Measurements from ENCODE around the gene KIAA1549.
A peak's percentile ranks its signal among the peaks of the same experiment; 100 is the strongest.

KIAA1549 gene

DNA sequence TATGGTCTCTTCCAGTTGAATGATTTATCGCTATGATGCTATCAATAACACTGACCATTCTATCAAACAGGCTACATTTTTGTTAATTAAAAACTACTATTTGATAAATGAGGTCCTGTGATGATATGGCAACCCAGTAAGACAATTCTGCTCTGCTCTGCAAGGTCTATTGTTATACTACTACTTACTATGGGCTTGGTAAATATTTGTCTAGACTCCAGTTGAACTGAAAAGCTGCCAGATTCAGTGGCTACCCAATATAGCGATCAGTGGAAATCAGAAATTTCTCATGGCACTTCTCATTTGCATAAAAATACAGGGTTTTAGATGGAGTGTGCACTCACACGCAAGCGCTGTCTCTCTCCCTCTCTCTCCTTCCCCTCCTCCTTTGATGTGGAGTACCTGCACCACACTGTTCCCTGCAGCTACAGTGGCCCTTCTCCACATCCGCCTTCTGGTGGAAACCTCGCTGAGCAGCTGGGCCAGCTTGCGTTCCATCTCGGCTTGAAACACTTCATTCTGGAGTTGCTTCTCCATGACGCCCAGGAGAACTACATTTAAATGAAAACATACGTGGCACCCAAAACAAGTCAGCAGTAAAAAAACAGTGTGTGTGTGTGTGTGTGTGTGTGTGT, 77.9 kb downstream of the KIAA1549 start:
- no peak for DNase-seq

DNA sequence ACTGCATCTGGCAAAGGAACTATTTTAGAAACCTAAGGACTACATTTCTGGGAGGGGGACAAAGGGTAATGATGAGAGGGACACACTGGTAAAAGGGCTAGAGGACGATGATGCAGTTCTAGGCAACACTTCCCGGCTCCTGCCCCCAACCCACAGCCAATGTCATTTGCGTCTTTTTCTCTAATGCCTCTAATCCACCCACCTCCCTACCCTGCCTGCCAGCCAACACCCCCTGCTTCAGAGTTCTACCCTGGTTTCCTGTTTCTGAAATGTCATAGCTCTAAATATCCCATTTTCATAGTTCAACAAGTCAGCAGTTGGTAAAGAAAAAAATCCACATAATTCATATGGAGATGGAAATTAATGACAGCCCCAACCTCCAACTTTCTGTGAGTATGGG, 79.0 kb downstream of the KIAA1549 start:
- no peak for DNase-seq

- DNase-seq: peak; percentile 70
These were observed 81.0 kb downstream of the KIAA1549 start for GRCh38 chr7:138900035-138900828.

- no peak for DNase-seq
These were observed 82.4 kb downstream of the KIAA1549 start for GRCh38 chr7:138898802-138899201.

DNA sequence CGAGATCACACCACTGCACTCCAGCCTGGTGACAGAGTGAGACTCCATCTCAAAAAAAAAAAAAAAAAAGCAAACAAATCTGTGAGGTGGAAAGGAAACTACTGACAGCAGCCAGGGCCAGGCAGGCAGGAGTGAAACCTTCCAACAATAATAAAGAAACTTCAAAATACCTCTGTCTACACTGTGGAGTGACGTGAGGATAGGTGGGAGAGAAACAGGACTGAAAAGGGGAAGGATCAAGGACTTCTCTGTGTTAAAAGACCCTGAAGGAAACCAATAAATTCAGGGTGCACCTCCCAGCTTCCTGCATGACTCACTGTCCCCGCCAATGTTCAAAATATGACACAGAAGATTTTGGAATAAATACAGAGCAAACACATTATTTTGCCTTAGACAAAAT, 82.9 kb downstream of the KIAA1549 start:
- DNase-seq: no peak

GRCh38 chr7:138895679-138896078, 85.5 kb downstream of the KIAA1549 start:
- DNase-seq: no peak

DNA sequence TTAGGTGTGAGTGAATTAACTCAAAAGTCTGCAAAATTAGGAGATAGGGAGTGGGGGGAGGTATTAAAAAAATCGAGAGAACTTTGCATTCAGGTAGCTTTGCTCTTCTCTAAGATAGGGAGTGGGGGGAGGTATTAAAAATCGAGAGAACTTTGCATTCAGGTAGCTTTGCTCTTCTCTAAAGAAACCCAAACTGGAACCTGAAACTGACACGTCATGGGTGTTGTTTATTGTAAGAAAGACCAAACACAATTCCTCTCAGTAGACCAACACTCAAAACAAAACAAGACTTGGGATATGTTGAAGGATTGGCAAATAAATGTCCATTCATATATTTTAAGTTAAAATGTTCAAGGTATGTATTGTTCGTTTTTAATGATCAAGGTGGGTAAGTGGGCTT, 87.9 kb downstream of the KIAA1549 start:
- DNase-seq: no peak

DNA sequence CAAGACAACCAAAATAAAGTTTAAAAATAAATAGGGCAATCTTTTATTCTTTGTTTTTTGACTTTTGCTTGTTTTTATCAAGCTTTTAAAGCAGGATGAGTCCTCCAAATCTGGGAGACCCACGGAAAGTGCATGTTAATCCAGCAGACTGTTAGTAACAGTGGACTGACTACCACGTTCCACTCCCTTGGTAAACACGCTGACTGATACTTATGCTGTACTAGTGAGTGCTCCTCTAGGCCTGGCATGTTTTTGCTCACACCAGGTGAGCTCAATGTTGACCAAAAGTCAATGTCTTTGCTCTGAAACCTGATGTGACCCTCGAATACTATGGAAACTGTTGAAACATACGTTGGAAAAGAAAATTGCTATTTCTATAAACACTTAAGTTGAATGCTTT, 88.4 kb downstream of the KIAA1549 start:
- DNase-seq: no peak

- no peak for DNase-seq
These were observed 89.1 kb downstream of the KIAA1549 start for GRCh38 chr7:138892006-138892630.

DNA sequence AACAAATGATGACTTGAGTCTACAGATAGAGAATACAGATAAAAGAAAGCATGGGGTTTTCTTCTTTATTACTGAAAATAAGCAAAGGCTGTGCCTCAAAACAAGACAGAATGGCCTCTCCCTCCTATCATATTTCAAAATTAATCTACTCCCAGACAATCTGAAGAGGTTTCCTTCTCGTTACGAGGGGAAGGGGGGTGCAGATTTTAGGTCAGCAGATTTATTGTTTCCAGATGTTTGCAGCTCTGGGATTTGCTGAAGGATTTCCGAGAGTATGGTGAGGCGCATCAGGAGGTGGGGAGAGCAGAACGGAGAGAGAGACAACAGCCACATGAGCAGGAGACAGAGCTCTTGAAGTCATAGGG, 89.8 kb downstream of the KIAA1549 start:
- peak; percentile 80 for DNase-seq

DNA sequence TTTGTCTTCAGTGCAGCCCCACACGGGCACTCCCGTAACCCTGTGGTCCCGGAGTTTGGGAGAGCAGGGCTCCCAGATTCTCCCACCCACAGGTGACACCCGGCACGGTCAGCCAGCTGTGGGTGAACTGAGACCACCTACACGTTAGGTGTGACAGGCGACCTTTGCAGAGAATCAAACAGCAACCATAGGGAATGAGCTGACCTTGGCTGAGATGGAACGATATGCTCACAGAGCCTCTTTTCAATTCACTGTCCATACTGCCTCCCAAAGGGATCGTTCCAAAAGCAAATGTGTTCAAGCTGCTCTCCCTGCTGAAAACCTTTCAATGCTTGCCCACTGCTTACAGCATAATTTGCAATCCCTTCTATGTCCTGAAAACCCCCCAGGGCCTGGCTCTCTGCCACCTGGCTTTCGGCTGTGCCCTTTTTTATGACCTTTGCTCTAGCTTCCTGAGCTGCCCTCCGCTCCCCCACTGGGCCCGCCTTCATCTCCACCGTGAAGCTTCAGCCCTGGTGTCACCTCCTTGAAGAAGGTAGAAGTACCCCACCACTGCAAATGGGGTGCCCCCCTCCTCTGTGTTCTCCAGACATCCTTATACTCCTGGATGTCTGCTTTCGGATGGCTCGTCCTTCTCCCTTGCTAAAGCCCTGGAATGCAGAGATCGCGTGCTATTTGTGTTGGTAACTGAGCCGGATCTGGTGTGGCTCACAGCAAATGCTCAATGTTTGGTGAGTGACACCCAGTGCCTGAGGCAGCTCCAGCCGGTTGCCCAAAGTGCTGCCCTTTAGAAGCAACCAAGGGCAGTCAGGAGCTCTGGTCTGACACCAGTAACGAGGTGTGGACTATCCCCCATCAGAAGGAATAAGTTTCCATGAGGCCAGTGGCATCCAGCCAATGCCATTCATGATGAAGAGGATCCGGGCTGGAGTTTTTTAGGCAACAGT, 90.4 kb downstream of the KIAA1549 start:
- DNase-seq: peak; percentile 80

DNA sequence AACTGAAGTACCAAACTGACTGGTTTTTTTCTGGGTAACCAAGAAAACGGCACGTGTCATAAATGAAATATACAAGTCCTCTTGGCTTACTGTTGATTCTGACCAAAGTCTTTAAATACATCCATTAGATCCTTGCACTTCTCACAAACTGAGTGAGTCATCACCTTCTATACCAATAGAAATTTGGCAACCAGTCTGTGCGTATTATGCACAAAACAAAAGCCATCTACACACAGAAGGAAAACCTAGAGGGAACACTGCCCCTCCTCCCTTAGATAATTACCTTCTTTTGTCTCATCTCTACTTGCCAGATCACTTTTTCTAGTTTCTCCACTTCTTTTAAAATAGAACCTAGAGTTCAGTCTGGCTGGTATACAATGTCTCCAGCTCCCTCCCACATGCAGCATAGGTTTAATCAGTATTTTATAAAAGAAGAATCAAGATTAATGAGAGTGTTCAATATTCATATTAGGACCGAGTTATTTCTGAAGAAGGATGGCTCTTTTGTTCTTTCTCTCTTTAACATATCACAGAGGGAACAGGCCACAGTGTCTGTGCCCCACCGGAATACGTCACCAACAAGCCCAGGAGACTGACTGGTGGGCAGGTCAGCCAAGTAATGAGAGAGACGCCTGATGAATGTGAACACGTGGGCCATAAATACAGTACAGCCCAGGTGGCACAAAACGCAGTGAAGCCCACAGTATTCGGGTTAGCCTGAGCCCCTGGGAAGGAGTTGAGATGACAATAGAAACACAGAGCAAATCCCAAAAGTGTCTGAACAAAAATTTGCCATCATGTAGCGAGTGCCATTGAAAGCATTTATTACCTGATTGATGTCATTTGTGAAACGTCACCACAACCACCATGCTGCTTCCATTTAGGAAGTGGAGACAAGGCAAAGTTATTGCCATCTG, 91.3 kb downstream of the KIAA1549 start:
- peak; percentile 54 for DNase-seq

DNA sequence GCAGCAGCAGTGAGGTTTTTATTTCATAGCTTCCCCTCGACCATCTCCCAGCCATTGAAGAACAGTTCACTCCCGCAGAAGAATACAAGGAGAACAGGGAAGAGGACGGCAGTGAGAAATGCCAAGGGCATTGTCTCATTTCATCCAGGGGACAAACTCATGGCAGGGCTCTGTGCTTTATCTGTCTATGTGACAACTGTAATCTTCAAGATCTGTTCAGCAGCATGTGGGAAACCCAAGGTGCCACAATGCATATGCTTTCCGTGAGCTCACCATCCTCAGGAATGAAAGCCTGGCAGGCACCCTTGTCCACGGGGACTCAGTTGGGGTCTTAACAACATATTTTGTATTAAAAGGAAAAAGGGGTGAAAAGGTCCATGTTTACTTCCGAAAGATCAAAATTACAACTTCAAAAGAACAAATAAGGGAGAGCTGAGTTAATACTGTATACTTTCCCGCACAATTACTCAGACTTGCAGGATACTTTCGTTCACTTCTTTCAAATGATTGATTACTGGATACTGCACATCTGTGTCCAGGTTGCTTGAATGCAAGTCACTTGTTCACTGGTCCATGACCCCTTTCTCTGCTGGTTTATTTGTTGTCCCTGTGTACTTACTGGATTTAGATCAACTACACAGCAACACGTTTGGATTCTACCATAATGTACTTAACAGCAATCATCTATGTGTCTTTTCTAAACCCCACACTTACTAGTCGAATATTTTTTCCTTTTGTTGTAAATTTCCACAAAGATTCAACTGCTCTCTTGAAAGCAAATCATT, 93.1 kb downstream of the KIAA1549 start:
- DNase-seq: no peak

DNA sequence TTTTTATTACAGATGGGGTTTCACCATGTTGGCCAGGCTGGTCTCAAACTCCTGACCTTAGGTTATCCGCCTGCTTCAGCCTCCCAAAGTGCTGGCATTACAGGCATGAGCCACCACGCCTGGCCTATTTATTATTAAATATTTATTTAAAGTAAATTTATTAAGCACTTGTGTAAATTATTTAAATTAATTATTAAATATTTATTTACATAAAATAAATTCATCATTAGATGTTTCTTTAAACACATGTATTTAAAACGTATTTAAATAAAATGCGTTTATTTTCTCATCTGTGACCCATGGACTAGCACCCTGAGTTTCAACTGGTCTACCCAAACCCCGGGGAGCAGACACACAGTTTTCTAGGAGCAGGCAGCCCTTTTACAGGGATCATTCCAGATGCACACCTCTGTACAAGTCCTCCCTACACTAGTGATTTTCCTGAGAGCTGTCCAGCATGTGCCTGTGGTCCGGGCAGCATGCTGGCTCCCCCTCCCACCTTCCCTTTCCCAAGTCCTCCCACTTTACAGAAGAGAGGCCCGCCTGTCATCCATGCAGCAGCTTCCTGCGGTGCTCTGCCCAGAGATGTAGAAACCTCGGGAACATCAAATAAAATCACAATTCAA, 94.0 kb downstream of the KIAA1549 start:
- no peak for DNase-seq

GRCh38 chr7:138886501-138886917, 94.7 kb downstream of the KIAA1549 start:
- peak; percentile 70 for DNase-seq

DNA sequence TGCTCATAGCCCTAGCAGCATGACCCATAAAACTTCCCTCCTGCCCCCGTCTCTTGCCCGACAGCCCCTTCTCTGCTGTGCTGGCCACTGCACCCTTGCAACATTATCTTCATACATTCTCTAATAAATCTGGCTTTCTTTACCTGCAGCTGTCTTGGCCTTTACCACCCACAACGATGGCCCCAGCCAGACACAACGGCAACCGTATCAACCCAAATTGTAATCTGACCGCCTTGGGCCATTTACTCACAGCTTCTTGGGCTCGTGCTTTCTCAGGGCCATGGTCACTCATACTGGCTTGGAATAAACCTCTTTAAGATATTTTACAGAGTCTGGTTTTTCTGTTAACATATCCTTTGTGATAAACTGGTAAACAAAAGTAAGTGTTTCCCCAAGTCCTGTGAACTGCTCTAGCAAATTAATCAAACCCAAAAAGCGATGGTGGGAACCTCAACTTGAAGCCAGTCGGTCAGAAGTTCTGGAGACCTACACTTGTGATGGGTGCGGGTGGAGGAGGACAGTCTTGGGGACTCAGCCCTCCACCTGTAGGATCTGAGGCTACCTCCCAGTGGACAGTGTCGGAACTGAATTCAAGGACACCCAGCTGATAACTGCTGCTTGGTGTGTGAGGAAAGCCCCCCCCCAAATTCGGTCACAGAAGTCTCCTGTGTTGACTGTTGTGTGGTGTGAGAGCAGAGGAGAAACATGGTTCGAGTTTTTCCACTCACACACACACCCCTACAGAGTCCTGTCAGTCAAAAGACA, 95.6 kb downstream of the KIAA1549 start:
- DNase-seq: no peak

- DNase-seq: no peak
These were observed 98.9 kb downstream of the KIAA1549 start for GRCh38 chr7:138882249-138882648.

- no peak for DNase-seq
These were observed 99.5 kb downstream of the KIAA1549 start for GRCh38 chr7:138881579-138882188.

DNA sequence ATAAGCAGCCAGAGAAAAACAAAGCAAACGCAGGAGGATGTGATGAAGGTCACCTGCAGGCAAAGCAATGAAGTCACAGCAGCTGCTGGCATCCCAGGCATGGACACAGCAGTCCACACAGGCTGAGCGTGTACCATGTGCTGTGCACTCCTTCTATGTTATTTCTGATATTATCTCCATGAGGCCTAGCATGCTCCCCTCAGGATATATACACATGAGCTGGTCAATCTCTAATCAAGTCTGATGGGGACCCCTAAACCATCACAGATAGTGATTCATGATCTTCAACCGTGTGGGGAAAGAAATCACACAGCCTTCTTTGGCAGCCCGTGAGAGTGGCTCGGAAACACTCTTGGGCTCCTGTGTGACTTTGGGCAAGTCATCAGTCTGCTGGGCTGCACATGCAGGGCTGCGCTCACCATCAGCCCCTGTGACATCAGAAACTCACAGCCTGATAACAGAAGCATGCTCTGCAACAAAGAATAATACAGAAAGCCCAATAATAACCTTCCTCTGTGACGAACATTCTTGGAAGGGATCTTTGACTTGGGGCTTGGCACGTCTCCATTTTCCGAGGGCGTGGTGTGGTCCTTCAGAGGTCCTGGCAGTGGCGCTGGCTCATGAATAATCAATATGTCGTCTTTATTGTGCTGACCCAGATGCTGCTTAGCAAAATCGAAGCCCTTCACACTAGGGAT, 100.2 kb downstream of the KIAA1549 start:
- DNase-seq: no peak

Data from fibroblast of upper back skin (primary cell).